ENCODE measurements around the gene TSC22D4. TPM values are rescaled to one million over a fixed set of nuclear protein-coding genes. Genes with fewer than 3 reads are reported as not detected.
A peak's percentile ranks its signal among the peaks of the same experiment; 100 is the strongest.

TSC22D4 gene
- total and polyA plus RNA-seq, 2 donors (not counting 1 experiment from before 2014, with no cell fraction given) = 13.2 to 21.1 TPM

DNA sequence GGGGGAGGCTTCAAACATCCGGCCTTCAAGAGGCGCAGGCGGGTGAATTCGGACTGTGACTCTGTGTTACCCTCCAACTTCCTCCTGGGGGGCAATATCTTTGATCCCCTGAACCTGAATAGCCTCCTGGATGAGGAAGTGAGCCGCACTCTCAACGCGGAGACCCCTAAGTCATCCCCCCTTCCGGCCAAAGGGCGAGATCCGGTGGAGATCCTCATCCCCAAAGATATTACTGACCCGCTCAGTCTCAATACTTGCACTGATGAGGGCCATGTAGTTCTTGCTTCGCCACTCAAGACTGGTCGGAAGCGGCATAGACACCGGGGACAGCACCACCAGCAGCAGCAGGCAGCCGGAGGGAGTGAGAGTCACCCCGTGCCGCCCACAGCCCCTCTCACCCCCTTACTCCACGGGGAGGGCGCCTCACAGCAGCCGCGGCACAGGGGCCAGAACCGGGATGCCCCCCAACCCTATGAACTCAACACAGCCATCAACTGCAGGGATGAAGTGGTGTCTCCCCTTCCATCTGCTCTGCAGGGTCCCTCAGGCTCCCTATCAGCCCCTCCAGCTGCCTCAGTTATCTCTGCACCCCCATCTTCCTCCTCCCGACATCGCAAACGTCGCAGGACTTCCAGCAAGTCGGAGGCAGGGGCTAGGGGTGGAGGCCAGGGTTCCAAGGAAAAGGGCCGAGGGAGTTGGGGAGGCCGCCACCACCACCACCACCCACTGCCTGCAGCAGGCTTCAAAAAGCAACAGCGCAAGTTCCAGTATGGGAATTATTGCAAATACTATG, 48.3 kb downstream of the TSC22D4 start:
- peaks cover 15% of the 10 kb centered on the region for H3K36me3 ChIP-seq (ENCODE audit: control insufficient read depth, insufficient read depth, low read length)
- H3K9ac ChIP-seq (ENCODE audit: insufficient read depth, low read length) = peak overlapping the region; percentile 99
- H2AFZ ChIP-seq (ENCODE audit: low read length) = no peak overlapping the region
- no peak for TF ChIP-seq EZH2 (IDR thresholded peaks at IDR 0.05; ENCODE audit: low read length, missing control alignments)
- TF ChIP-seq, protein P1, sequence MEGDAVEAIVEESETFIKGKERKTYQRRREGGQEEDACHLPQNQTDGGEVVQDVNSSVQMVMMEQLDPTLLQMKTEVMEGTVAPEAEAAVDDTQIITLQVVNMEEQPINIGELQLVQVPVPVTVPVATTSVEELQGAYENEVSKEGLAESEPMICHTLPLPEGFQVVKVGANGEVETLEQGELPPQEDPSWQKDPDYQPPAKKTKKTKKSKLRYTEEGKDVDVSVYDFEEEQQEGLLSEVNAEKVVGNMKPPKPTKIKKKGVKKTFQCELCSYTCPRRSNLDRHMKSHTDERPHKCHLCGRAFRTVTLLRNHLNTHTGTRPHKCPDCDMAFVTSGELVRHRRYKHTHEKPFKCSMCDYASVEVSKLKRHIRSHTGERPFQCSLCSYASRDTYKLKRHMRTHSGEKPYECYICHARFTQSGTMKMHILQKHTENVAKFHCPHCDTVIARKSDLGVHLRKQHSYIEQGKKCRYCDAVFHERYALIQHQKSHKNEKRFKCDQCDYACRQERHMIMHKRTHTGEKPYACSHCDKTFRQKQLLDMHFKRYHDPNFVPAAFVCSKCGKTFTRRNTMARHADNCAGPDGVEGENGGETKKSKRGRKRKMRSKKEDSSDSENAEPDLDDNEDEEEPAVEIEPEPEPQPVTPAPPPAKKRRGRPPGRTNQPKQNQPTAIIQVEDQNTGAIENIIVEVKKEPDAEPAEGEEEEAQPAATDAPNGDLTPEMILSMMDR (conservative IDR thresholded peaks at IDR 0.05 in 1 of 2, IDR thresholded peaks at IDR 0.05 in 1 of 2; ENCODE audit: low read depth in 1 of 2, low read length in 2 of 2) = no peak
- peak overlapping the region; percentile 89 for H3K4me2 ChIP-seq (ENCODE audit: extremely low read depth, insufficient read depth, low read length)
- H3K79me2 ChIP-seq (ENCODE audit: control insufficient read depth, insufficient read depth, low read length) = peaks cover 49% of the 10 kb centered on the region
- H3K27ac ChIP-seq (ENCODE audit: insufficient read depth, low read length) = peak overlapping the region; percentile 100
- H3K4me3 ChIP-seq (replicated peaks in 1 of 4; ENCODE audit: control extremely low read depth in 1 of 4, insufficient read depth in 1 of 4, low read depth in 3 of 4, low read length in 4 of 4) = peak overlapping the region; percentile 75 to 88 (median 78)
- peak in 1 of 2 donors; percentile 13 for DNase-seq (ENCODE audit: low read depth in 2 of 2)
- no peaks in the 10 kb centered on the region for H3K27me3 ChIP-seq (ENCODE audit: control insufficient read depth, insufficient read depth, low read length)
- H3K4me1 ChIP-seq (ENCODE audit: control insufficient read depth, extremely low read depth, insufficient read depth, low read length) = peaks cover 6% of the 10 kb centered on the region
- H3K9me3 ChIP-seq (ENCODE audit: control insufficient read depth, insufficient read depth, low read depth, low read length) = no peaks in the 10 kb centered on the region
- H4K20me1 ChIP-seq (ENCODE audit: control insufficient read depth, extremely low read depth, insufficient read depth, low read length) = no peaks in the 10 kb centered on the region

DNA sequence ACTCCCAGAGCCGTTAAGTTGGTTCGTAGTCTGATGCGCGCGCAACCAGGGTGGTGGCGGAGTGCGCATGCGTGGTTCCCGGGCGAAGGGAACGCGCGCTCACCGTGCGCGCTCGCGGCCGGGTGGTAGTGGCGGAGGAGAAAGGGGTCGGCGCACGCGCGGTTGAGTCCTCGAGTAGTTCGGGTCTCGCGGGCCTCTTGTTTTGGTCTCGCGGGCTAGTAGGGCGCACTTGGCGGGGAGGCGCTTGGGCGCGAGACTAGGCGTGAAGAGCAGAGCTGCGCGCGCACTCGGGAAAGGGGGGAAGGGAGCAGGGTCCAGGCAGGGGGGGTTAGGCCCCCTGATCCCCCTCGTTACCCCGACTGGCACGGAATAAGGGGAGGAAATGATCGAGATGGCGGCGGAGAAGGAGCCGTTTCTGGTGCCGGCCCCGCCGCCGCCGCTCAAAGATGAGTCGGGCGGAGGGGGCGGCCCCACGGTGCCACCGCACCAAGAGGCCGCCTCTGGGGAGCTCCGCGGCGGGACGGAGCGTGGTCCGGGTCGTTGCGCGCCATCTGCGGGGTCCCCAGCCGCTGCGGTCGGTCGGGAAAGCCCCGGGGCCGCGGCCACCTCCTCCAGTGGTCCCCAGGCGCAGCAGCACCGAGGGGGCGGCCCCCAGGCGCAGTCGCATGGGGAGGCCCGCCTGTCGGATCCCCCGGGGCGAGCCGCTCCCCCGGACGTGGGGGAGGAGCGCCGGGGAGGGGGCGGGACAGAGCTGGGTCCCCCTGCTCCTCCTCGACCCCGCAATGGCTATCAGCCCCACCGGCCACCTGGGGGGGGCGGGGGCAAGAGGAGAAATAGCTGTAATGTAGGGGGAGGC, 49.1 kb downstream of the TSC22D4 start, which contains the start of gene MEPCE:
TSS of gene MEPCE (plus strand) at position 195 of the 856 bp plus-strand sequence. CDS start at position 383, 188 bp downstream.
- H3K79me2 ChIP-seq (ENCODE audit: control insufficient read depth, insufficient read depth, low read length) = peaks cover 41% of the 10 kb centered on the region
- no peaks in the 10 kb centered on the region for H3K27me3 ChIP-seq (ENCODE audit: control insufficient read depth, insufficient read depth, low read length)
- TF ChIP-seq EZH2 (IDR thresholded peaks at IDR 0.05; ENCODE audit: low read length, missing control alignments) = no peak
- TF ChIP-seq, protein P1 (conservative IDR thresholded peaks at IDR 0.05 in 1 of 2, IDR thresholded peaks at IDR 0.05 in 1 of 2; ENCODE audit: low read depth in 1 of 2, low read length in 2 of 2) = no peak
- H3K4me2 ChIP-seq (ENCODE audit: extremely low read depth, insufficient read depth, low read length) = peak within 1 kb of the TSS; percentile 98
- no peaks in the 10 kb centered on the region for H3K9me3 ChIP-seq (ENCODE audit: control insufficient read depth, insufficient read depth, low read depth, low read length)
- H4K20me1 ChIP-seq (ENCODE audit: control insufficient read depth, extremely low read depth, insufficient read depth, low read length) = no peaks in the 10 kb centered on the region
- H3K4me3 ChIP-seq (replicated peaks in 1 of 4; ENCODE audit: control extremely low read depth in 1 of 4, insufficient read depth in 1 of 4, low read depth in 3 of 4, low read length in 4 of 4) = peak within 1 kb of the TSS; percentile 75 to 88 (median 78)
- peaks cover 15% of the 10 kb centered on the region for H3K36me3 ChIP-seq (ENCODE audit: control insufficient read depth, insufficient read depth, low read length)
- peaks cover 4% of the 10 kb centered on the region for H3K4me1 ChIP-seq (ENCODE audit: control insufficient read depth, extremely low read depth, insufficient read depth, low read length)
- peak; percentile 92 to 97 for DNase-seq (ENCODE audit: low read depth in 2 of 2)
- H2AFZ ChIP-seq (ENCODE audit: low read length) = no peak within 1 kb of the TSS
- peak within 1 kb of the TSS; percentile 100 for H3K27ac ChIP-seq (ENCODE audit: insufficient read depth, low read length)
- peak within 1 kb of the TSS; percentile 99 for H3K9ac ChIP-seq (ENCODE audit: insufficient read depth, low read length)

Measured in fibroblast of lung (primary cell).